ENCODE results near the gene SFRP5. TPM values are rescaled to one million over a fixed set of nuclear protein-coding genes. Genes with fewer than 3 reads are reported as not detected.

Gene SFRP5
- total RNA-seq, 2 donors from 2014 or later: 163 to 226 TPM

GRCh38 chr10:97768322-97769315, 3.2 kb downstream of the SFRP5 start:
- WGBS, 2 donors: 56 to 65% methylated on average over 8 to 9 of the region's 9 CpGs
- ATAC-seq (no peak), DNase-seq (no peak)
- H3K4me3 ChIP-seq: no peak overlapping the region
- intact Hi-C loops (cut with DNase I): no loop called here
- peaks cover 81% of the 10 kb centered on the region for H3K4me1 ChIP-seq
- no peaks in the 10 kb centered on the region for H3K36me3 ChIP-seq (replicated peaks in 1 of 2; ENCODE audit: insufficient read depth in 1 of 2, low read depth in 2 of 2)
- H3K9me3 ChIP-seq: no peaks in the 10 kb centered on the region
- H3K27me3 ChIP-seq: no peaks in the 10 kb centered on the region
- TF ChIP-seq CTCF (IDR thresholded peaks at IDR 0.05) (no peak), POLR2A (IDR thresholded peaks at IDR 0.05) (peak in 1 of 3 donors; percentile 1)
- peak overlapping the region; percentile 16 to 89 (median 66) for H3K27ac ChIP-seq

- Histone ChIP-seq H3K27ac (peak overlapping the region in 3 of 4 donors; percentile 43 to 89 (median 75)), H3K4me1 (peaks cover 79% of the 10 kb centered on the region), H3K27me3 (no peaks in the 10 kb centered on the region), H3K36me3 (replicated peaks in 1 of 2; ENCODE audit: insufficient read depth in 1 of 2, low read depth in 2 of 2) (no peaks in the 10 kb centered on the region), H3K9me3 (no peaks in the 10 kb centered on the region), H3K4me3 (no peak overlapping the region)
- WGBS, 2 donors: 75 to 76% methylated on average over 20 to 22 of the region's 22 CpGs
- ATAC-seq: no peak
- TF ChIP-seq POLR2A (IDR thresholded peaks at IDR 0.05): no peak
- no peak for TF ChIP-seq CTCF (IDR thresholded peaks at IDR 0.05)
- intact Hi-C loops (cut with DNase I): no loop called here
- no peak for DNase-seq
Observed at GRCh38 chr10:97766996-97767924, 4.5 kb downstream of the SFRP5 start.

- Histone ChIP-seq H3K4me1 (peaks cover 77% of the 10 kb centered on the region), H3K27me3 (no peaks in the 10 kb centered on the region), H3K27ac (peak overlapping the region in 3 of 4 donors; percentile 75 to 89 (median 84)), H3K4me3 (no peak overlapping the region), H3K9me3 (no peaks in the 10 kb centered on the region), H3K36me3 (replicated peaks in 1 of 2; ENCODE audit: insufficient read depth in 1 of 2, low read depth in 2 of 2) (no peaks in the 10 kb centered on the region)
- TF ChIP-seq POLR2A (IDR thresholded peaks at IDR 0.05): no peak
- TF ChIP-seq CTCF (IDR thresholded peaks at IDR 0.05): no peak
- intact Hi-C loops (cut with DNase I): no loop called here
- ATAC-seq (no peak), DNase-seq (no peak)
- 40 to 56% methylated on average over 9 to 13 of the region's 13 CpGs for WGBS, 2 donors
Observed at GRCh38 chr10:97766106-97766810, 5.5 kb downstream of the SFRP5 start.

- Histone ChIP-seq H3K36me3 (replicated peaks in 1 of 2; ENCODE audit: insufficient read depth in 1 of 2, low read depth in 2 of 2) (no peaks in the 10 kb centered on the region), H3K27me3 (no peaks in the 10 kb centered on the region), H3K4me1 (peaks cover 68% of the 10 kb centered on the region), H3K4me3 (no peak overlapping the region), H3K27ac (peak overlapping the region; percentile 50 to 89 (median 80)), H3K9me3 (no peaks in the 10 kb centered on the region)
- peak; percentile 6 for ATAC-seq
- WGBS, 2 donors: 68 to 87% methylated on average over 9 to 15 of the region's 15 CpGs
- intact Hi-C loops (cut with DNase I): no loop called here
- DNase-seq: peak in 1 of 4 donors; percentile 43
- TF ChIP-seq POLR2A (IDR thresholded peaks at IDR 0.05) (no peak), CTCF (IDR thresholded peaks at IDR 0.05) (no peak)
Observed at GRCh38 chr10:97765201-97765600, 6.6 kb downstream of the SFRP5 start.

Measured in body of pancreas (tissue), 4 donors.